ENCODE measurements around the gene ANXA7. TPM values are rescaled to one million over a fixed set of nuclear protein-coding genes. Genes with fewer than 3 reads are reported as not detected.

ANXA7 gene
- total RNA-seq, 1 experiment from 2014 or later: 67.8 TPM

- TF ChIP-seq STAT6 (CRISPR knock-in tag; conservative IDR thresholded peaks at IDR 0.05; ENCODE audit: low read depth) (no peak), JAZF1 (CRISPR knock-in tag; IDR thresholded peaks at IDR 0.05) (no peak), ZNF219 (CRISPR knock-in tag; IDR thresholded peaks at IDR 0.05; ENCODE audit: borderline replicate concordance) (no peak), ATF2 (CRISPR knock-in tag; IDR thresholded peaks at IDR 0.05; ENCODE audit: borderline replicate concordance, low read depth) (no peak), RELA (CRISPR knock-in tag; IDR thresholded peaks at IDR 0.05; ENCODE audit: borderline replicate concordance) (no peak), SMAD3 (CRISPR knock-in tag; IDR thresholded peaks at IDR 0.05; ENCODE audit: borderline replicate concordance) (no peak), ZNF425 (CRISPR knock-in tag; conservative IDR thresholded peaks at IDR 0.05) (no peak)
Measured at GRCh38 chr10:73448384-73448783, 34.5 kb upstream of the ANXA7 start (continued).

GRCh38 chr10:73446926-73447325 lies 33.1 kb upstream of the ANXA7 start:
- no peak overlapping the region for H3K4me3 Mint-ChIP-seq
- DNase-seq (ENCODE audit: low spot score) (no peak), ATAC-seq (no peak)
- no peaks in the 10 kb centered on the region for H3K4me1 Mint-ChIP-seq
- H3K27ac Mint-ChIP-seq: no peak overlapping the region
- POLR2A ChIA-PET: no interaction called here
- no peaks in the 10 kb centered on the region for H3K9me3 Mint-ChIP-seq
- CTCF ChIA-PET: no interaction called here
- H3K36me3 Mint-ChIP-seq: peaks cover 6% of the 10 kb centered on the region
- H3K27me3 Mint-ChIP-seq (ENCODE audit: low read depth): no peaks in the 10 kb centered on the region
- TF ChIP-seq JUN (CRISPR knock-in tag; IDR thresholded peaks at IDR 0.05) (no peak), HMGXB4 (CRISPR knock-in tag; IDR thresholded peaks at IDR 0.05) (no peak), MAX (CRISPR knock-in tag; IDR thresholded peaks at IDR 0.05) (no peak), ERG (CRISPR knock-in tag; IDR thresholded peaks at IDR 0.05) (no peak), CTCF (IDR thresholded peaks at IDR 0.05) (no peak), CBFB (CRISPR knock-in tag; IDR thresholded peaks at IDR 0.05; ENCODE audit: low read depth) (no peak)

All from WTC11 (cell line).